Measurements from ENCODE around the gene PSMB5. TPM values are rescaled to one million over a fixed set of nuclear protein-coding genes. Genes with fewer than 3 reads are reported as not detected.

The PSMB5 gene
- total RNA-seq, 1 experiment from 2014 or later = 162 TPM

GRCh38 chr14:23057757-23058653, 23.3 kb upstream of the PSMB5 start:
- no peaks in the 10 kb centered on the region for H3K9me3 Mint-ChIP-seq (ENCODE audit: unreplicated experiment)
- TF ChIP-seq, protein P1, sequence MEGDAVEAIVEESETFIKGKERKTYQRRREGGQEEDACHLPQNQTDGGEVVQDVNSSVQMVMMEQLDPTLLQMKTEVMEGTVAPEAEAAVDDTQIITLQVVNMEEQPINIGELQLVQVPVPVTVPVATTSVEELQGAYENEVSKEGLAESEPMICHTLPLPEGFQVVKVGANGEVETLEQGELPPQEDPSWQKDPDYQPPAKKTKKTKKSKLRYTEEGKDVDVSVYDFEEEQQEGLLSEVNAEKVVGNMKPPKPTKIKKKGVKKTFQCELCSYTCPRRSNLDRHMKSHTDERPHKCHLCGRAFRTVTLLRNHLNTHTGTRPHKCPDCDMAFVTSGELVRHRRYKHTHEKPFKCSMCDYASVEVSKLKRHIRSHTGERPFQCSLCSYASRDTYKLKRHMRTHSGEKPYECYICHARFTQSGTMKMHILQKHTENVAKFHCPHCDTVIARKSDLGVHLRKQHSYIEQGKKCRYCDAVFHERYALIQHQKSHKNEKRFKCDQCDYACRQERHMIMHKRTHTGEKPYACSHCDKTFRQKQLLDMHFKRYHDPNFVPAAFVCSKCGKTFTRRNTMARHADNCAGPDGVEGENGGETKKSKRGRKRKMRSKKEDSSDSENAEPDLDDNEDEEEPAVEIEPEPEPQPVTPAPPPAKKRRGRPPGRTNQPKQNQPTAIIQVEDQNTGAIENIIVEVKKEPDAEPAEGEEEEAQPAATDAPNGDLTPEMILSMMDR (IDR thresholded peaks at IDR 0.05; ENCODE audit: unreplicated experiment) = peak; percentile 94
- ChIA-PET POLR2A (interaction anchor here (0.6 to 7.7 kb wide), 19 partner anchors 11 to 501 kb away, joined by 3 to 133 read pairs (median 6); partner anchors contain the start of genes ACIN1, AJUBA, C14orf119 and PABPN1), CTCF (interaction anchor here (0.5 to 16.3 kb wide), 43 partner anchors 9 to 1300 kb away, joined by 3 to 620 read pairs (median 4); partner anchors contain the start of genes ACIN1, AJUBA, C14orf119 and HAUS4)
- no peaks in the 10 kb centered on the region for H3K27me3 Mint-ChIP-seq (ENCODE audit: insufficient read depth, unreplicated experiment)
- H3K27ac Mint-ChIP-seq (ENCODE audit: low read depth, unreplicated experiment) = no peak overlapping the region
- peak overlapping the region; percentile 83 for H3K4me3 Mint-ChIP-seq (ENCODE audit: unreplicated experiment)
- peaks cover 40% of the 10 kb centered on the region for H3K4me1 Mint-ChIP-seq (ENCODE audit: insufficient read depth, unreplicated experiment)
- peaks cover 60% of the 10 kb centered on the region for H3K36me3 Mint-ChIP-seq (ENCODE audit: insufficient read depth, unreplicated experiment)
- intact Hi-C loops (cut with micrococcal nuclease) = loop anchor here (1.0 to 5.0 kb wide), 4 partner anchors 64 to 236 kb away; partner anchors contain the start of gene PRMT5
- peak; percentile 90 for DNase-seq (ENCODE audit: unreplicated experiment)
- BruUV-seq (replicated peaks) = no TSS peak

DNA sequence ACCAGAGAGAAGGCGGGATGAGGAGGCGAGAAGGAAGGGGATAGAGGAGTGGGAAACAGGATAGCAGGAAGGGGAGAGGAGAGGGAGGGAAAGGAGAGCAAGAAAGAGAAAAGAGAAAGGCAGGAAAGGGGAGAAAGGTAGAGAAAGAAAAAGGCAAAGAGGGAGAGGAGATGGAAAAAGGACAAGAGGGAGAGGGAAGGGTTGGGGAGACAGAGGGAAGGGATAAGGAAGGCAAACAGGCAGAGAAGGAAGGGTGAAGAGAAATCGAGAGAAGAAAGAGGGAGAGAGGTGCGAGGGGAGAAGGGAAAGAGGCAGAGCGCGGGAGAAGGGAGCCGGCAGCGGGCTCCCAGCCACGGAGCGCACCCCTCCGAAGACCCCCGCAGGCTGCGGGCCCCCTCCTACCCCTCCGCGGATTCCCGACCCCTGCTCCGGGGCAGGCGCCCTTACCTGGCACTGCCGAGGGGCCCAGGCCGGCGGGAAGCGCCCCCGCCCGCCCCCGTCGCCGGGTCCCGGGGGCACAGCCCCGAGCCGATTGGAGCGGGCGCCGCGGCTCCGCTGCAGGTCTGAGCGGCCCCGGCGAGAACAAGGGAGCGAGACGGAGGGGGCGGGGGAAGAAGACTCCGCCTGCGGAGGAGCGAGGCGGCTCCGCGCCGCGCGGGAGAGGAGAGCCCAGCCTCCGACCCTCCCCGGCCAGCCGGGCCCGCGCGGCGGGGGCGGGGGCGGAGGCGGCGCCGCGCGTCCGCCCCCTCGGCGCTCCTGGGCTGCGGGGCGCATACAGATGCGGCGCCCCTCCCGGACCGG, 22.5 kb upstream of the PSMB5 start, which contains the start of gene CDH24:
CDH24 (minus strand) TSS at position 565 of the 801 bp plus-strand sequence. CDS start 1,787 bp downstream, outside the sequence.
- Mint-ChIP-seq H3K27me3 (ENCODE audit: insufficient read depth, unreplicated experiment) (no peaks in the 10 kb centered on the region), H3K9me3 (ENCODE audit: unreplicated experiment) (no peaks in the 10 kb centered on the region), H3K36me3 (ENCODE audit: insufficient read depth, unreplicated experiment) (peaks cover 52% of the 10 kb centered on the region), H3K4me3 (ENCODE audit: unreplicated experiment) (peak within 1 kb of the TSS; percentile 83), H3K27ac (ENCODE audit: low read depth, unreplicated experiment) (peak within 1 kb of the TSS; percentile 63), H3K4me1 (ENCODE audit: insufficient read depth, unreplicated experiment) (peaks cover 31% of the 10 kb centered on the region)
- POLR2A ChIA-PET = interaction anchor here (0.6 to 7.7 kb wide), 14 partner anchors 11 to 500 kb away, joined by 3 to 133 read pairs (median 8); partner anchors contain the start of genes ACIN1, AJUBA, C14orf119 and PRMT5
- intact Hi-C loops (cut with micrococcal nuclease) = loop anchor here (1.0 to 5.0 kb wide), 2 partner anchors 52 to 235 kb away; no protein-coding TSS in a partner anchor
- DNase-seq (ENCODE audit: unreplicated experiment) = peak; percentile 72
- CTCF ChIA-PET = interaction anchor here (0.6 to 16.3 kb wide), 37 partner anchors 8 to 501 kb away, joined by 3 to 620 read pairs (median 5); partner anchors contain the start of genes ACIN1, AJUBA, C14orf119 and HAUS4
- TF ChIP-seq, protein P1 (IDR thresholded peaks at IDR 0.05; ENCODE audit: unreplicated experiment) = no peak
- no TSS peak for BruUV-seq (replicated peaks)

DNA sequence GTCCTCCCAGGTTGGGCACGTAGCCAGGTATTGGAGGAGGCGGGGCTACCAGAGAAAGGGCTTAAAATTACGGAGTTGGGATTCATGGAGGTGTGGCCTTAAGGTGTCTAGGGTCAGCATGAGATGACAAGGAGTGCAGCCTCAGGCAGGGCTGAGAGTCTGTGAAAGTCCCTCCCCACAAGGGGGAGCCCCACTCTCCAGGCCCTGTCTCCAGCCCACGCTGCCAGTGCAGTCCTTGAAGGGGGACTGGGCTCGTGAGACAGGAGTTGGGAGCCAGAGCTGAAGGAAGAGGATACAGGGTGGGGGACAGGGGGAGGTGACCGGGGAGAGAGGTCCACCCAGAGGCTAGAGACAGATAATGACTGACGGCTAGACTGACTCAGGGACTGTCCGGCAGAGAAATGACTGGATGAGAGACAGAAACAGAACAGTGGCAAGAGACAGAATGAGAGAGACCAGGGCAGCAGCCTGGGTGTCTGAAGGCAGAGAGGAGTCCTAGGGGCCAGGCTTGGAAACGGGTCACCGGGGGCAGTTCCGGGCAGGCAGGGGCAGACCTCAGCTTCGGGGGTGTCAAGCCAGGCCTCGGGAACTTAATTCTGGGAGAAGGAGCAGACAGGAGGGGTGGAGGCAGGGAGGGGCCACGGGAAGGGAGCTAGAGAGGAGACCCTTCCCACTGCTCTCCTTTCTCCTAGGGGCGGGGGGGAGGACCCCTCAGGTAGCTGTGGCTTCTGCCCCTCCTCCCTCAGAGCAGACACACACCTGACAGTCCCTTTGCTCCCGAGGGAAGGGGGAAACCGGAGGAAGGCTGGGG, 21.6 kb upstream of the PSMB5 start:
- ChIA-PET POLR2A (interaction anchor here (0.9 to 3.5 kb wide), 5 partner anchors 12 to 77 kb away, joined by 3 to 15 read pairs (median 5); no protein-coding TSS in a partner anchor), CTCF (interaction anchor here (0.6 to 16.3 kb wide), 20 partner anchors 9 to 616 kb away, joined by 3 to 620 read pairs (median 6); partner anchors contain the start of gene AJUBA)
- Mint-ChIP-seq H3K9me3 (ENCODE audit: unreplicated experiment) (no peaks in the 10 kb centered on the region), H3K4me3 (ENCODE audit: unreplicated experiment) (peak overlapping the region; percentile 83), H3K36me3 (ENCODE audit: insufficient read depth, unreplicated experiment) (peaks cover 44% of the 10 kb centered on the region), H3K27ac (ENCODE audit: low read depth, unreplicated experiment) (peak overlapping the region; percentile 63), H3K4me1 (ENCODE audit: insufficient read depth, unreplicated experiment) (peaks cover 29% of the 10 kb centered on the region), H3K27me3 (ENCODE audit: insufficient read depth, unreplicated experiment) (no peaks in the 10 kb centered on the region)
- TF ChIP-seq, protein P1 (IDR thresholded peaks at IDR 0.05; ENCODE audit: unreplicated experiment) = peak; percentile 60
- peak; percentile 74 for DNase-seq (ENCODE audit: unreplicated experiment)
- no TSS peak for BruUV-seq (replicated peaks)
- intact Hi-C loops (cut with micrococcal nuclease) = loop anchor here (1.0 to 5.0 kb wide), 2 partner anchors 53 to 234 kb away; no protein-coding TSS in a partner anchor

All from MCF 10A (cell line).